ENCODE measurements around the gene UBE2L3. TPM values are rescaled to one million over a fixed set of nuclear protein-coding genes. Genes with fewer than 3 reads are reported as not detected.
A peak's percentile ranks its signal among the peaks of the same experiment; 100 is the strongest.

Gene UBE2L3
- total and polyA plus RNA-seq, 2 of the 13 experiments (the other 11 are each of a cell fraction or from before 2014, with no cell fraction given) = 30.2 to 58.1 TPM

DNA sequence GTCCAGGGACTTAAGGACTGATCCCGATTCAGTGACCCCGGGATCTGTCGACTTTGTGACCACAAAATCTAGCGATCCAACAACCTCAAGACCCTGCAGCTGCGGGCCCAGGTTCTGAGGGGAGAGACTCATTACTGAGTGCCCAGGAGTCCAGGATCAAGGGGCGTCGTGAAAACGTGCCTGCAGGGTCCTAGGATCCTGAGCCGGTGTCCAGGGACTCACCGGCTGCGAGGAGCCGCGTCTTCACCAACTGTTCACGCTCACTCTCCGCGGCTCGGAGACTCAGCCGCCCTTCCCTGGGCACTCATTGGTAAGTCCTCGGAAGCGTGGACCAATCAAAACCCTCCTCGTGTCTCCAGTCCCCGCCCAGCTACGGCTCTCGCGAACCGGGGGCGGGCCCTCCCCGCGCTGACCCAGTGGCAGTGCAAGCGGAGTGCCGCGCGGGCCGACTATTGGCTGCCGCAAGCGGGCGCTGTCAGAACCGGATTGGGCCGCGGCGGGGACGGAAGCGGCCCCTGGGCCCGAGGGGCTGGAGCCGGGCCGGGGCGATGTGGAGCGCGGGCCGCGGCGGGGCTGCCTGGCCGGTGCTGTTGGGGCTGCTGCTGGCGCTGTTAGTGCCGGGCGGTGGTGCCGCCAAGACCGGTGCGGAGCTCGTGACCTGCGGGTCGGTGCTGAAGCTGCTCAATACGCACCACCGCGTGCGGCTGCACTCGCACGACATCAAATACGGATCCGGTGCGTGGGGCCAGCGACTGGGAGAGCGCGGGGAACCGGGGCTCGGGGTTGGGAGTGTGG lies 74.5 kb downstream of the UBE2L3 start, which contains the start of gene SDF2L1 (continued):
- TF ChIP-seq, protein P1, sequence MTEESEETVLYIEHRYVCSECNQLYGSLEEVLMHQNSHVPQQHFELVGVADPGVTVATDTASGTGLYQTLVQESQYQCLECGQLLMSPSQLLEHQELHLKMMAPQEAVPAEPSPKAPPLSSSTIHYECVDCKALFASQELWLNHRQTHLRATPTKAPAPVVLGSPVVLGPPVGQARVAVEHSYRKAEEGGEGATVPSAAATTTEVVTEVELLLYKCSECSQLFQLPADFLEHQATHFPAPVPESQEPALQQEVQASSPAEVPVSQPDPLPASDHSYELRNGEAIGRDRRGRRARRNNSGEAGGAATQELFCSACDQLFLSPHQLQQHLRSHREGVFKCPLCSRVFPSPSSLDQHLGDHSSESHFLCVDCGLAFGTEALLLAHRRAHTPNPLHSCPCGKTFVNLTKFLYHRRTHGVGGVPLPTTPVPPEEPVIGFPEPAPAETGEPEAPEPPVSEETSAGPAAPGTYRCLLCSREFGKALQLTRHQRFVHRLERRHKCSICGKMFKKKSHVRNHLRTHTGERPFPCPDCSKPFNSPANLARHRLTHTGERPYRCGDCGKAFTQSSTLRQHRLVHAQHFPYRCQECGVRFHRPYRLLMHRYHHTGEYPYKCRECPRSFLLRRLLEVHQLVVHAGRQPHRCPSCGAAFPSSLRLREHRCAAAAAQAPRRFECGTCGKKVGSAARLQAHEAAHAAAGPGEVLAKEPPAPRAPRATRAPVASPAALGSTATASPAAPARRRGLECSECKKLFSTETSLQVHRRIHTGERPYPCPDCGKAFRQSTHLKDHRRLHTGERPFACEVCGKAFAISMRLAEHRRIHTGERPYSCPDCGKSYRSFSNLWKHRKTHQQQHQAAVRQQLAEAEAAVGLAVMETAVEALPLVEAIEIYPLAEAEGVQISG (CRISPR knock-in tag; IDR thresholded peaks at IDR 0.05) = peak; percentile 32; the same call in 1 of the 2 replicates
- TF ChIP-seq, protein P2, sequence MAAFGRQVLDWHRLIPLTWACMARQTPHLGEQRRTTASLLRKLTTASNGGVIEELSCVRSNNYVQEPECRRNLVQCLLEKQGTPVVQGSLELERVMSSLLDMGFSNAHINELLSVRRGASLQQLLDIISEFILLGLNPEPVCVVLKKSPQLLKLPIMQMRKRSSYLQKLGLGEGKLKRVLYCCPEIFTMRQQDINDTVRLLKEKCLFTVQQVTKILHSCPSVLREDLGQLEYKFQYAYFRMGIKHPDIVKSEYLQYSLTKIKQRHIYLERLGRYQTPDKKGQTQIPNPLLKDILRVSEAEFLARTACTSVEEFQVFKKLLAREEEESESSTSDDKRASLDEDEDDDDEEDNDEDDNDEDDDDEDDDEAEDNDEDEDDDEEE (CRISPR knock-in tag; IDR thresholded peaks at IDR 0.05) = 0 out of 2 replicates have a peak, but pooled peaks have one; percentile 47
- TF ChIP-seq, protein P3, sequence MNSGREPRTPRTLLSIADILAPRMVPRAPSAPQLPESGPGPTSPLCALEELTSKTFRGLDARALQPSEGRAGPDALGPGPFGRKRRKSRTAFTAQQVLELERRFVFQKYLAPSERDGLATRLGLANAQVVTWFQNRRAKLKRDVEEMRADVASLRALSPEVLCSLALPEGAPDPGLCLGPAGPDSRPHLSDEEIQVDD (CRISPR knock-in tag; IDR thresholded peaks at IDR 0.05; ENCODE audit: borderline replicate concordance) = no peak
- TF ChIP-seq, protein P4, sequence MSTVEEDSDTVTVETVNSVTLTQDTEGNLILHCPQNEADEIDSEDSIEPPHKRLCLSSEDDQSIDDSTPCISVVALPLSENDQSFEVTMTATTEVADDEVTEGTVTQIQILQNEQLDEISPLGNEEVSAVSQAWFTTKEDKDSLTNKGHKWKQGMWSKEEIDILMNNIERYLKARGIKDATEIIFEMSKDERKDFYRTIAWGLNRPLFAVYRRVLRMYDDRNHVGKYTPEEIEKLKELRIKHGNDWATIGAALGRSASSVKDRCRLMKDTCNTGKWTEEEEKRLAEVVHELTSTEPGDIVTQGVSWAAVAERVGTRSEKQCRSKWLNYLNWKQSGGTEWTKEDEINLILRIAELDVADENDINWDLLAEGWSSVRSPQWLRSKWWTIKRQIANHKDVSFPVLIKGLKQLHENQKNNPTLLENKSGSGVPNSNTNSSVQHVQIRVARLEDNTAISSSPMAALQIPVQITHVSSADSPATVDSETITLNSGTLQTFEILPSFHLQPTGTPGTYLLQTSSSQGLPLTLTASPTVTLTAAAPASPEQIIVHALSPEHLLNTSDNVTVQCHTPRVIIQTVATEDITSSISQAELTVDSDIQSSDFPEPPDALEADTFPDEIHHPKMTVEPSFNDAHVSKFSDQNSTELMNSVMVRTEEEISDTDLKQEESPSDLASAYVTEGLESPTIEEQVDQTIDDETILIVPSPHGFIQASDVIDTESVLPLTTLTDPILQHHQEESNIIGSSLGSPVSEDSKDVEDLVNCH (CRISPR knock-in tag; IDR thresholded peaks at IDR 0.05) = no peak
- TF ChIP-seq ZZZ3 (CRISPR knock-in tag; IDR thresholded peaks at IDR 0.05; ENCODE audit: borderline replicate concordance) (no peak), ELF4 (CRISPR knock-in tag; IDR thresholded peaks at IDR 0.05; ENCODE audit: borderline replicate concordance) (no peak), NFATC3 (CRISPR knock-in tag; IDR thresholded peaks at IDR 0.05) (no peak), AGO2 (optimal IDR thresholded peaks at IDR 0.05; ENCODE audit: low read depth, low read length) (peak; percentile 24), GLI4 (CRISPR knock-in tag; IDR thresholded peaks at IDR 0.05; ENCODE audit: borderline replicate concordance) (no peak; the same call in 1 of the 2 replicates), ZNF792 (CRISPR knock-in tag; IDR thresholded peaks at IDR 0.05) (peak; percentile 12; the same call in 1 of the 2 replicates), CC2D1A (CRISPR knock-in tag; IDR thresholded peaks at IDR 0.05) (no peak), GTF2F1 (IDR thresholded peaks at IDR 0.05; ENCODE audit: low read length) (no peak), ZMAT3 (CRISPR knock-in tag; conservative IDR thresholded peaks at IDR 0.05) (no peak; the same call in 1 of the 2 replicates)
- TF ChIP-seq, protein P5, sequence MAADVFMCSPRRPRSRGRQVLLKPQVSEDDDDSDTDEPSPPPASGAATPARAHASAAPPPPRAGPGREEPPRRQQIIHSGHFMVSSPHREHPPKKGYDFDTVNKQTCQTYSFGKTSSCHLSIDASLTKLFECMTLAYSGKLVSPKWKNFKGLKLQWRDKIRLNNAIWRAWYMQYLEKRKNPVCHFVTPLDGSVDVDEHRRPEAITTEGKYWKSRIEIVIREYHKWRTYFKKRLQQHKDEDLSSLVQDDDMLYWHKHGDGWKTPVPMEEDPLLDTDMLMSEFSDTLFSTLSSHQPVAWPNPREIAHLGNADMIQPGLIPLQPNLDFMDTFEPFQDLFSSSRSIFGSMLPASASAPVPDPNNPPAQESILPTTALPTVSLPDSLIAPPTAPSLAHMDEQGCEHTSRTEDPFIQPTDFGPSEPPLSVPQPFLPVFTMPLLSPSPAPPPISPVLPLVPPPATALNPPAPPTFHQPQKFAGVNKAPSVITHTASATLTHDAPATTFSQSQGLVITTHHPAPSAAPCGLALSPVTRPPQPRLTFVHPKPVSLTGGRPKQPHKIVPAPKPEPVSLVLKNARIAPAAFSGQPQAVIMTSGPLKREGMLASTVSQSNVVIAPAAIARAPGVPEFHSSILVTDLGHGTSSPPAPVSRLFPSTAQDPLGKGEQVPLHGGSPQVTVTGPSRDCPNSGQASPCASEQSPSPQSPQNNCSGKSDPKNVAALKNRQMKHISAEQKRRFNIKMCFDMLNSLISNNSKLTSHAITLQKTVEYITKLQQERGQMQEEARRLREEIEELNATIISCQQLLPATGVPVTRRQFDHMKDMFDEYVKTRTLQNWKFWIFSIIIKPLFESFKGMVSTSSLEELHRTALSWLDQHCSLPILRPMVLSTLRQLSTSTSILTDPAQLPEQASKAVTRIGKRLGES (CRISPR knock-in tag; IDR thresholded peaks at IDR 0.05; ENCODE audit: borderline replicate concordance) = no peak
- TF ChIP-seq, protein P6, sequence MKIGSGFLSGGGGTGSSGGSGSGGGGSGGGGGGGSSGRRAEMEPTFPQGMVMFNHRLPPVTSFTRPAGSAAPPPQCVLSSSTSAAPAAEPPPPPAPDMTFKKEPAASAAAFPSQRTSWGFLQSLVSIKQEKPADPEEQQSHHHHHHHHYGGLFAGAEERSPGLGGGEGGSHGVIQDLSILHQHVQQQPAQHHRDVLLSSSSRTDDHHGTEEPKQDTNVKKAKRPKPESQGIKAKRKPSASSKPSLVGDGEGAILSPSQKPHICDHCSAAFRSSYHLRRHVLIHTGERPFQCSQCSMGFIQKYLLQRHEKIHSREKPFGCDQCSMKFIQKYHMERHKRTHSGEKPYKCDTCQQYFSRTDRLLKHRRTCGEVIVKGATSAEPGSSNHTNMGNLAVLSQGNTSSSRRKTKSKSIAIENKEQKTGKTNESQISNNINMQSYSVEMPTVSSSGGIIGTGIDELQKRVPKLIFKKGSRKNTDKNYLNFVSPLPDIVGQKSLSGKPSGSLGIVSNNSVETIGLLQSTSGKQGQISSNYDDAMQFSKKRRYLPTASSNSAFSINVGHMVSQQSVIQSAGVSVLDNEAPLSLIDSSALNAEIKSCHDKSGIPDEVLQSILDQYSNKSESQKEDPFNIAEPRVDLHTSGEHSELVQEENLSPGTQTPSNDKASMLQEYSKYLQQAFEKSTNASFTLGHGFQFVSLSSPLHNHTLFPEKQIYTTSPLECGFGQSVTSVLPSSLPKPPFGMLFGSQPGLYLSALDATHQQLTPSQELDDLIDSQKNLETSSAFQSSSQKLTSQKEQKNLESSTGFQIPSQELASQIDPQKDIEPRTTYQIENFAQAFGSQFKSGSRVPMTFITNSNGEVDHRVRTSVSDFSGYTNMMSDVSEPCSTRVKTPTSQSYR (CRISPR knock-in tag; IDR thresholded peaks at IDR 0.05; ENCODE audit: borderline replicate concordance) = 0 out of 2 replicates have a peak, but pooled peaks have one; percentile 15
